ENCODE data around the gene BLCAP.

- TF ChIP-seq CTCF (IDR thresholded peaks at IDR 0.05; ENCODE audit: insufficient read depth, low read depth, low read length) (no peak), EZH2 (IDR thresholded peaks at IDR 0.05; ENCODE audit: insufficient read depth, low read length) (no peak)
Observed at GRCh38 chr20:37535443-37536132, 7.9 kb upstream of the BLCAP start.

Measured in astrocyte (in vitro differentiated cells and primary cell).